GM19035 (cell line): ENCODE results near the gene FARP1.

Experiments
- ATAC-seq: cut with Tn5 transposase; IDR thresholded peaks from one replicate; pipeline ENCODE4 v1.9.1; 2021; ENCODE audit not compliant: unreplicated experiment

FARP1 gene

DNA sequence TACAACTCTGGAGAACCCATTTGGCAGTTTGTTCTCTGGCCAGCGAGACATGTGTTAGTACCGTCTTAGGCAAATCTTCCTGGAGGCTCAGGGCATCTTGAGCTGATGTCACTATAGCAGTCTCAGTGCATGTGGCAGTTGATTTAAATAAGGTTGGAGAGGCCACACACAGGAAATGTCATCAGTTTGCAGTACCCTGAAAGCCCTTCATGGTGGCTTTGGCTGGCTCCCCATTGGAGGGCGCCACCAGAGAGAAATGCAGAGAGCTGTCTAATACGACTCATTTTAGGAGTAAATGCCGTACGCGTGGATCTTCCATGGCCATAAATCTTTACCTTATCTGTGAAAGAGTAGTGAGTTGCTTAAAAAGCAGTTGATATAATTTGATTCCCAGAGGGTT, 270.9 kb downstream of the FARP1 start:
- no peak for ATAC-seq

DNA sequence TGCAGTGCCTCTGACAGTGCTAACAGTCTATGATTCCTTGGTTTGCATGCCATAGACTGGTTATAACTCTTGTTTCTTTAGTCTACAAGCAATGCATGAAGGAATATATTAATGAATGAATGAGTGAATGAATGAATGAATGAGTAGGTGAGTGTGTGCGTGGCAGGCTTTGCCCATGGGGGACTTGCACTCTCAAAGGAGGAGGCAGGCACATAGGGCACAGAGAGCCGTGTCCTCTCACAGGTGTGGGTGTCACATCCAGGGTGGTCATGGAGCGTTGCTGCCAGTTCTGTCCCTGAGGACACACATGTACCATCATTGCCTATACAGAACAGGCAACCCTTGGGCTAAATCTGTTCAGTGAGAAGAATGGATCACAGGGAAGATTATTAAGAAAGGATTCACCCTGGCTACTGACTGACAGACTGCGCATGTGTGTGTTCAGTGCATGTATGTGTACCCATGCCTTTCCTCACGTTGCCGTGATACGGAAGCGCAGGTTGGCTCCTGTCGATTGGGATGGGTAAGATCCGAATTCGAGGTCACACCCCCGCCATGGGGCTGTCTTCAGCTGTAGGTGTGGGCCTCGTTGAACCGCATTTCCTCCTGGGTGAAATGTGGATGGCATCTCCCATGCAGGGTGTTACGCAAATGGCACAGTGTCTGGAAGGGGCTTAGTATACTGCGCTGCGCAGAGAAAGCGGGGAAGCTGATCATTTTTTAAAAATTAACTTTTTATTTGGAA, 272.6 kb downstream of the FARP1 start:
- ATAC-seq = no peak

DNA sequence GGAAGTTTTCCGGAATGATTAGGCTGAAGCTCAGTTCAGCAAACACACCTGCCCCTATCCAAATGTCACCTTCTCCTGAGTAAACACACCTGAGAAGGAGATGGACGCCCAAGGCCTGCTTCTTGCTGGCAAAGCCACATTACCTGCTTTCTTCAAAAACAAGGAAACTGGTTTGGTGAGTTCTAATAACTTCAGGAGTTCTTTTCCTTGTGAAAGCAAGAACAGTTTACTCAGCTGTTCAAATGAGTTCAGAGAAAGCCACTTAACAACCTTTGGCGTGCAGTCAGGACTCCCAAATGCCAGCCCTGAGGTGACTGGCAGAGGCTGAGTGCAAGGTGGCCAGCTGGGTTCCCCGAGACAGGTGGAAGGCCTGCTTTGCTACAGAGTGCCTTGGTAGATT, 273.5 kb downstream of the FARP1 start:
- ATAC-seq = no peak

DNA sequence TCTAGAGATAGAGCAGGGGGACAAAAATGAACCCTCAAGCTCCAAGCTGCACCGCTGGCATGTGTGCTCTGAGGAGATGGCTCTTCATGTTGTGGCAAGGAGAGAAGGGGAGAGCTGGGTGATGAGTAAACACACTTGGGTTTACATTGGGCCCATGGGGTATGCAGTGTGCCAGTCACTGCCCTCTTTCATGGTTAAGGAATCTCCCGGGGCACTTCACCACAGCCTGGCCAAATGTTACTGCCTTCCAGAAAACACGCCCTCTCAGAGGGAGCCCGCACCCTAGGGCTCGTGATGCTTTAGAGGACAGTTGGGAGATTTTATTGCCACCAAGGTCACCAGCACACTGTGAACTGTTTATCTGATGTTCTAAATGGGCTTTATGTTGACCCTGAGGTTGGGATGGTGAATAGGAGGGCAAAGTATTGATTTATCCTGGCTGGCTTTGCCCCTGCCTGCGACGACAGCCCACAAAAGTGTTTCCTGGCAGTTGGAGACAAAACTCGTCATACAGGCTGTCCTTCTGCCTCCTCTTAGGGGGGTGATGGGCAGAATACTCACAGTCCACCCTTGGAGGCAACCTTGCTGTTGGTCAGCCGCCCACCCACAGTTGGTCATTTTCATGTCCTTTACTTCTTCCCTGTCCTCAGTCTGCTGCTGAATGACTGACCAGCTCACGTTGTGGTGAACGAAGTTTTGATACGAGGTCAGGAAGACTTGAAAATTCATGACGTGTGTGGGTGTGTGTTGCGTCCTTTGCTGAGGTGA, 277.1 kb downstream of the FARP1 start:
- no peak for ATAC-seq

DNA sequence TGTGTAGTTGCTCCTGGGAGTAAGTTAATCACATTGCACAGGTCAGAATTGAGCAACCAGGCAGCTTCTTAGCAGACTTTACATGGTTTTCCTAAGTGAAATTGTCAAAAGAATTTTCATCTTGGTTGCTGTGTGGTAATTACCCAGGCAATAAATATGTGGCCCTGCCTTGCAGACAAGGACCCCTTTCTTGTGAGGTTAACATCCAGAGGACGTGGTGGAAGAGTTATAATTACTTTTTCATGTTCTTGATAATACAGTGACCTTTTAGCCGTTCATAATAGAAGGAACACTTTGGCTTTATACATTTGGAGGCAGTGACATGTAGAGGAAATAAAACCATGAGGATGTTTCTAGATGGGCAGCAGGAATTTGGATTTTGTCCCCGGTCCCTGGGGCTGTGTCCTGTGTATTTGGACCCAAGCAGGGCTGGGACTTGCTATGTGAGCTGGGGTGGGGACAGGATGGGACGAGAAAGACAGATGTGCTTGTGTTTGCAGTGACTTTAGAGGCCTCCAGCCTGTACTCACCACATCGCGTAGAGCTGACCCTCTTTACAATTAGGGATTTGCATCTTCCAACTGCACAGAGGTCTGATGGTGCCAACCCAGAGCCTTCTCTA, 277.8 kb downstream of the FARP1 start:
- ATAC-seq = no peak

DNA sequence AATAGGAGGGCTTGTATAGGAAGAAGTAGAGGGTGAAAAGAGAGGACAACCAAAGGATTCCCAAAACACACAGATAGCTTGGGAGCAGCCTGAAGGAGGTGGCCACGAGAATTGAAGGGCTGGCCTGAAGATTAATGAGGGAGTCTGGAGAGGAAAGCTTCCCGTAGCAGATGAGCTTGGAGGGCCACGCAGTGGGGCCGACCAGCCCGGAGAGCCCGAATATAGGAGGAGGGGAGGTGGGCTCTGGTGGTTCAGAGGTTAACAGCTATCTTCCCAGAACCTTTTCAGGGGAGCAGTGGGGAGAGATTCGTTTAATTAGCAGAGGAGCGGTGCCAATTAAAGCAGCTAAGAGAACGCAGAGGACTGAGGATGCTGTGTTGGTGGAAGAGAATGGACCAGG, 279.2 kb downstream of the FARP1 start:
- no peak for ATAC-seq

DNA sequence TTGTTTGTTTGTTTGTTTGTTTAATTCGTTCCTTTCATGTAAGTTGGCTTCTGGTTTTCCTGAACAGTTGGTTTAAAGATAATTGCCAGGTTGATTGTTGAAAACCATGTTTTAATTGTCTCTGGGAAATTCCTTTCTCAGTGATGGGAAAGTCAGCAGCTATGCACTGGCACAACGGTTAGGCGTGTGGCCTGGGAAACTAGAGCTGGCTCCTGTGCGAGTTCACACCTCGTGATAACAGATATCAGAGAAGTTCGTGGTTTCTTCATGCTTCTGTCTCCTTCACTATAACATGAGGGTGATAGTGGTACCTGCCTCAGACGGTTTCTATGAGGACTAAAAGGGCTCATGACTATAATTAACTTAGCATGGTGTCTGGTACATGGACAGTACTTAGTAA, 280.5 kb downstream of the FARP1 start:
- no peak for ATAC-seq

DNA sequence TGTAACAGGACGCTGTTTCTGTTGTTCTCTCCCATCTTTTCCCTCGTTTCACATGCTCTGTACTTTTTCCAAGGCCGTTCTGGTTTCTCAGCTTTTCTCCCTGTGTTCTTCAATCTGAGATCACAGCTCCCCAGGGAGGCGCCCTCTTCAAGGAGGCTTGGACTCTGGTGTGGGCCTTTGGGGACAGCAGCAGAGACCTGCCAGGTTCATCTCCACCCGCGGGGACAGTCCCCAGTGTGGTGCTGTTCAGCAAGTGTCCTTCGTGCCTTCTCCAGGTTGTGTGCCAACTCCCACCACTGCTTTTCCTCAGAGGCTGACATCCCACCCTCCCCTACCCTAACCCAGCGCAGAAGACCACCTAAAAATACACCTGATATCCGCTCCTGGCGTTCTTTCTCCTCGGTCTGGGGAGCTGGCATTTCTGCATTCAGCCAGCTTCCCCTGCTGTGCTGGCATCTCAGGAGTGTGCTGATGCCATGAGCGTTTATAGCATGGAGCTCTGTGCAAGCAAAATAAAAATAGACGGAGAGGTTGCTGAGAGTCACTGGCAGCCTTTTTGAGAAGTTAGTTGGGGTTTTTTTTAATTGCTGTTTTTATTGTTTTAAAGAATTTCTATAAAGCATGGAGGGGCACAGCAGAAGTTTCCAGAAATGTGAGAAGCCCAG, 284.6 kb downstream of the FARP1 start:
- no peak for ATAC-seq

DNA sequence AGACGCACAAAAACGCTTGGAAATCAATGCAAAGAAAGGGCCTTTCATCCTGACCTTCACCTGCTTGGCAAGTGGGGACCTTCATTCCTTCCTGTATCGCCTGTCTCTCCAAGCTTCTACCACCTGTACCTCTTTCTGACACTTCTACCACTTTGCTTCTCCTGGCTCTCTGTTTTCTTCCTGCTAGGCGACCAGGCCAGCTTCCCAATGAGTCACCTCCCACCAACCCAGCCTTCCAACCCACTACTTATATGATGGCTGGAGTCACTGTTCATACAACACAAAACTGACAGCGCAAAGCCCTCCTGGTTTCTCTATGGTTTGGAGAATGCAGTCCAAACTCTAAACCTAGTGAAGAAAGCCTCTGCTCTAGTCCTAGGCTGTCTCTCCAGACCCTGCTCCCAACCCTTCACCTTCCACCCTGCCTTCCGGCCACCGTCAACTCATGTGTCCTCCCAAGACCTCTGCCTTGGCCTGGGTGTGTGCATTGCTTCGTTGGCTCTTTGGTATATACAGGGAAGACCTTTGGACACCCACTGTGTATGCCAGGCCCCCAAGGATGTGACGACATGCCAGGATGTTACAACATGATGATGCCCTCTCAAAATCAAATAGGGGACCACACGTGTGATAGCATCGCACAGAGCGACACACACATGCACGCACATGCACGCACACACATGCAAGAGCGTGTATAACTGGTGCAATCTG, 285.5 kb downstream of the FARP1 start:
- ATAC-seq = no peak

DNA sequence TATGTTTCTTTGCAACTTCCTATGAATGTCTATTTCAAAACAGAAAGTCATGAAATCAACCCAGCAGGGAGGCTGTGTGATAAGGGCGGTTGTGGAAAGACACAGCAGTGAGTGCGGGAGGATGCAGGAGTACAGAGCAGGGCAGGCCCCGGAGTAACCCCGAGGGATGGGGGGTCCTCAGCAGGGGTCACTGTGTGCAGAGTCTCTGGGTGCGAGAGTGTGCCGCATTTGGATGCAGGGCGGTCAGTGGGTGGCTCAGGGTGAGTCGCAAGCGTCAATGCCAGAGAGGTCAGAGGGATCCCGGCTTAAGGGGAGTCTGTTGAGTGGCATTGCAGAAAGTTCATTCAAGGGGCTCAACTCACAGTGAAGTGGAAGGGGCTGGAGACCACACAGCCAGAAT, 286.2 kb downstream of the FARP1 start:
- no peak for ATAC-seq

DNA sequence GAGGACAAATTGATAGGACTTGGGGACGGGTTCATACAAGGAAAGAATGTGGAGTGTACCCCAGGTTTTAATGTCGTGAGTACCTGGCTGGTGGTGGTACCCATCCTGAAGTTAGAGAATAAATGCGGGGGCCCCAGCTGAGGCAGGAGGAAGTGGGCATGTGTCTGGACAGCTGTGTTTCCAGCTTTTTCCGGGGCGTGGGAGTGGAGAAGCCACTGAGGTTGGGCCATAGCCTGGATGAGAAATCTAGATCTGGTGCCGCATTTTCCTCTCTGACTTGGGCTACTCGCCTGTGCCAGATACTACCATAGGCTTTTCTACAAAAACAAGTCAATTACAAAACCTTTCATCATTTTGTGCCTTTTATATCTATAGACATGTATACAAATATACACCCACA, 286.6 kb downstream of the FARP1 start:
- ATAC-seq = no peak

DNA sequence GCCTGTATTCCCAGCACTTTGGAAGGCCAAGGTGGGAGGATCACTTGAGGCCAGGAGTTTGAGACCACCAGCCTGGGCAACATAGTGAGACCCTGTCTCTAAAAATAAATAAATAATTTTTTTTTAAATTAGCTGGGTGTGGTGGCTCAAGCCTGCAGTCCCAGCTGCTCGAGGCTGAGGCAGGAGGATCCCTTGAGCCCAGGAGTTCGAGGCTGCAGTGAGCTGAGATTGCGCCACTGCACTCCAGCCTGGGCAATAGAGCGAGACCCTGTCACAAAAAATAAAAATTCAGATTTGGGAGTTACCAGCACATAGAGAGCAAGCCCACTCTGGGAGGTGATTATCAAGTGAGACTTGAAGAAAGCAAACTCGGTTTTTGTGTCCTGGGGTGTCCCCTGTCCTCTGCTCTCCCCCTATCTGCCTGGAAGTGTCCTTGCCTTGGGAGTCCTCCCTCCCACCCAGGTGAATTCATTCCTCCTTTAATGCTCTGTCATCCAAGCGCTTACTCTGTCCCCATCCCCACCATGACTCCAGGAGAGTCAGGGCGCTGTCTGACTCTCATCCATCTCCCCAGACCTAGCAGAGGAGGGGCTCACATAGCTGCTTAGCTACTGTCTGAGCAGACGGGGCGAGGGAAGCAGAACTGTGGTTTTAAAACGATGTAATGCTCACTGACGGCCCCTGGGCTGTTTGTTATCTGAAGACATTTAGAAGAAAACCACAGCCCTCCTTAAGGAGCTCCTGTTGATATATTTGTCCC, 287.3 kb downstream of the FARP1 start:
- ATAC-seq = no peak

DNA sequence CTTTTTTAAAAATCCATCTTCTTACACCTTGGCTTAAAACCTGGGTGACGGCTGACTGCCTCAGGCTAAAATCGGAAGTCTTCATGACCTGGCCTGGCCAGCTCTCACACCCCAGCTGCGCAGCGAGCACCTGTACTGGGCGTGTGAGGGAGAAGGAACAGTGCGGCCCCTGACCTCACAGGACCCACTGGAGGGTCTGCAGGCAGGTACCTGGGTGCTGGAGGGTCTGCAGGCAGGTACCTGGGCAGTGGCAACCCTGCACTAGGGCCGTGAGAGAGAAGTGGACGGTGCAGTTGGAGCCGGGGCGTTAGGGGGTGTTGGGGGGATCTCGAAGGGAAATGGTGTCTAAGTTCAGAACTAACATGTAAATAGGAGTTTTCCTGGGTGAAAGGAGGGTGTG, 289.7 kb downstream of the FARP1 start:
- ATAC-seq = no peak

DNA sequence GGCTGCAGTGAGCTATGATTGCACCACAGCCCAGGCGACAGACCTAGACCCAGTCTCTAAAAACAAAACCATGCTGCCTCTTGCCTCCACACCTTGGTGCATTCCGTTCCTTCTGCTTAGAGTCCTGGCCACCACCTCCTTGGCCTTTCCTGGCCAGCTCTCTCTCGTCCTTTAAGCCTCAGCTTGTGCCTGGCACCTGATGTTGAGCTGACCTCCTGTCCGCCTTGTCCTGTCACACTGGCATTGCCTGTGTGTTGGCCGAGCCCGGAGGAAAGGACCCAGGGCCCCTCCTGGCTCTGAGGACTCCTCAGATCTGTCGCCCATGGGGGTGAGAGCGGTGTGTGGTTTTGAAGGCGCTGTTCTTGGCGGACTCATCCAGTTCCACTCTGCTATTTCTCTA, 290.8 kb downstream of the FARP1 start:
- ATAC-seq = no peak

DNA sequence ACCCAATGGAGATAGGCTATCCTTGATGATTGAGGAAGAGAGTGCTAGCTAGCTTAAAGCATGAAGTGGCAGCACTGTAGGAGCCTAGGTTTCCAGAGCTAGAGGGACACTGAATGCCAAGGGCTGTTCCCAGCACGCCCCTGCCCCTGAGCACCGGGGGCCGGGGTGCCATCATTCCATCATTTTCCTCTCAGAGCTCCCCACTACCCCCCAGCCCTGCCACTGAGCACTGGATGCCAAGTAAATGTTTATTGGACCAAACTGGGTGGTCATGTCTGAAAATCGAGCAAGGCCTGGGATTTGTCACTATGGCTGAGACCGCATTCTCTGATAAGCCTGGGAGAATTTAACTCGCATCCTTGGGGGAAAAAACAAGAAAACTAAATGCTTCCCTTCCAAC, 291.2 kb downstream of the FARP1 start:
- no peak for ATAC-seq

DNA sequence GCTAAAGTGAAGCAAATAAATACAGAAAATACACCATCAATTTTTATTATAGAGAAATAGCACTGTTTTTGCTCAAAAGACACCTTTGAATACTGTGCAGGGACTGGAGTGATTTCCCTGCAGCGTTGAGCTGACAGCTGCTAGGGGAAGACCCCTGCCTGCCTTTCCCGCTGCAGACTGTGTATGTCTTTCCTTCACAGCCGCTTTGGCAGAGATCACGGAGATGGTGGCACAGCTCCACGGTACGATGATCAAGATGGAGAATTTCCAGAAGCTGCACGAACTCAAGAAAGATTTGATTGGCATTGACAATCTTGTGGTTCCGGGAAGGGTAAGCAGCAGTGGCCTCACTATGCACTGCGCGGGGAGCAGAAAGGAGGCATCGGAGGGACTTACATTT, 292.5 kb downstream of the FARP1 start:
- ATAC-seq = no peak

DNA sequence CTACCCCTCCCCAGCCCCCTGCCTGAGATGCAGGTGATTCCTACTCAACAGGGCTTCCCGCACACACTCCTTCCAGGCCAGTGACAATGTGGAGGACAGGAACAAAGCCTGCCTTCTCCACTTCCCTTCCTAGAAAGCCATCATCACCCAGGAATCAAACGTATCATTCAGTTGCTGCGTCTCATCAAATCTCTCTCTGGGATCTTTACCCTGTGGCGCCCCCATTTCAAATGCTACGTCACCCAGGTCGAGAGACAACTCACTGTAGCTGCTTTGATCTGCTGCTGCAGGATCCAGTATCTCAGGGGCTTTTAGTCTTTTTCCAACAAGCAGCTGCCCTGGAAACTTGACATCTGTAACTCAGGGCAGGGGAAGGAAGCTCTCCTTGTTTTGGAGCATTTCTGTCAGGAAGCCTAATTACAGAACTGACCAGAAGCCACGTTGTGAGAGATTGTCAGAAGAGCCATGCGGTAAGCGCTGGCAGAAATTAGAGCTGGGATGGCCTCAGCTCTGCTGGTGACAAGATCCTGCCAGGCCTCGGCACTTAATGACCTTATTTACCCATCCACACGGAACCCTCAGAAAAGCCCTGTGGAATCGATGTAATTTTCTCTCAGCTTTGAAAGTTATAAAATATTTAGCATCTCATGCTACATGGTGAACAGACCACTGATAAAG, 293.5 kb downstream of the FARP1 start:
- ATAC-seq = no peak

DNA sequence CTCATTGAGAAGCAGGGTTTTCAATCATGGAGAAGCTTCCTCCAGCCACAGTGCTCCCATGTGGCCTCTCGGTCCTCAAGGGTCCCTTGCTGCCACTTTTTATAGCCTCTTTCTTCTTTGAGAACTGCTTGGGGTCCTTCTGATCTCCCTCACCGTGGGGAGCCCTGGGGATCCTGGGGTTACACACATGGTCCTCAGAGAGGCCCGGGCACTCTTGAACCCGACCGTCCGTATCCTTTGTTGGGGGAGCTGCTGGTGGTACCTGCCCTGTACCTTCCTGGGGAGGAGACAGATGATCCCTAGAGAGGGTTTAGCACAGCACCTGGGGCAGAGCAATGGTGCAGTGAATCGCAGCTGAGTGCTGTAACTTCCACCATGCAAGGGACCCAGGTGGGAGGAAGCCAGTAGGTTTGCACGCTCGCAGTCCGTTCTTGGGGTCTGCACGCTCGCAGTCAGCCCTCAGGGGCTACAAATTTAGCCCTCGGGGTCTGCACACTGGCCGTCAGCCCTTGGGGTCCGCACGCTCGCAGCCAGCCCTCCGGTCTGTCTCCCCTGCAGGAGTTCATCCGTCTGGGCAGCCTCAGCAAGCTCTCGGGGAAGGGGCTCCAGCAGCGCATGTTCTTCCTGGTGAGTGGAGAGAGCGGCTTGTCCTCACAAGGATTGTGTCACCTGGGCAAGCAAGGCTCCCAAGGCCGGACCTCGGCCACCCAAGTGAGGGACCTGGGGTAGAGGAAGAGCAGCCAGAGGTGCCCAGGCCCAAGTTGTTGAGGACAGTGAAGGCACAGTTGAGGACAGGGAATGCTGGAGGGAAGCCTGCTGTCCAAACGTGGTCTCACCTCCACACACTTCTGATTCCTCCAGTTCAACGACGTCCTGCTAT, 295.6 kb downstream of the FARP1 start:
- ATAC-seq = no peak
